ENCODE data around the gene NPIPB4. TPM values are rescaled to one million over a fixed set of nuclear protein-coding genes. Genes with fewer than 3 reads are reported as not detected.

The NPIPB4 gene
- total RNA-seq (2022; extraction: Qiagen RNA extraction) = 14.9 to 27.4 TPM (median 21.2 TPM) in 5 replicates

DNA sequence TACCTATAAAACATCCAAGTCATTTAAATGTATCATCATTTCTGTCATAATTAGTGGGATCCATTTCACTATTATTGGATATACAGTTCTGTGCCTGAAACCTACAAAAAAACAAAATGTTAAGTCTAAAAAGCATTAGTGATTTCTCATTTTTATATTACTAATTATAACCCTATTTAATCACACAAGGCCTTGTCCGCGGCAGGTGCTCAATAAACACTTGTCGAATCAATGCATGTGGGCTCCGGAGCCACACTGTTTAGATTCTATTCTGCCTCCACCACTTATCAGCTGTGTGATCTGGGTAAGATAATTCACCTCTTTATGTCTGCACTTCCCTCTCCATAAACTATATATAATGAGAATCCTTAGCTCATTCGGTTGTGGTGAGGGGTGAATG is at the start of gene NPIPB4:
TSS of gene NPIPB4 (minus strand) at position 101 of the 400 bp plus-strand sequence. CDS start 378 bp downstream, outside the sequence.

Other genes with a start within 250 kb of the NPIPB4 start
- not detected in 5 replicates for gene IGSF6, start 205.1 kb downstream of the NPIPB4 start, total RNA-seq (2022; extraction: Qiagen RNA extraction)
- 0.04 to 0.09 TPM (median 0.06 TPM) in 5 replicates for gene OTOA, start 193.8 kb downstream of the NPIPB4 start, total RNA-seq (2022; extraction: Qiagen RNA extraction)
- 165 to 238 TPM (median 173 TPM) in 5 replicates for gene UQCRC2, start 95.6 kb upstream of the NPIPB4 start, total RNA-seq (2022; extraction: Qiagen RNA extraction)
- gene PDZD9, start 143.4 kb upstream of the NPIPB4 start, total RNA-seq (2022; extraction: Qiagen RNA extraction) = not detected in 5 replicates
- gene MOSMO, start 150.4 kb upstream of the NPIPB4 start, total RNA-seq (2022; extraction: Qiagen RNA extraction) = 9.8 to 16.3 TPM (median 13.1 TPM) in 5 replicates
- gene VWA3A, start 234.8 kb upstream of the NPIPB4 start, total RNA-seq (2022; extraction: Qiagen RNA extraction) = 0.04 TPM in 2 of 5 replicates, not detected in the others

Data from A549 treated with dexamethasone at 1 μM for 4 hours (cell line).